ENCODE results near the gene GPC5. TPM values are rescaled to one million over a fixed set of nuclear protein-coding genes. Genes with fewer than 3 reads are reported as not detected.

Gene GPC5
- total RNA-seq, 1 donor from 2014 or later, result 0.24 TPM

GRCh38 chr13:92572190-92572589 lies 1173.8 kb downstream of the GPC5 start:
- Mint-ChIP-seq H3K9me3 (no peaks in the 10 kb centered on the region), H3K27ac (no peak overlapping the region), H3K27me3 (no peaks in the 10 kb centered on the region), H3K4me1 (no peaks in the 10 kb centered on the region), H3K36me3 (ENCODE audit: low read depth) (no peaks in the 10 kb centered on the region), H3K4me3 (no peak overlapping the region)
- TF ChIP-seq CTCF (IDR thresholded peaks at IDR 0.05), result no peak
- CTCF ChIA-PET, result no interaction called here
- no peak for ATAC-seq (ENCODE audit: low read depth)
- POLR2A ChIA-PET, result no interaction called here
- intact Hi-C loops (cut with micrococcal nuclease), result no loop called here
- no peak for DNase-seq

- intact Hi-C loops (cut with micrococcal nuclease), result no loop called here
- CTCF ChIA-PET, result no interaction called here
- Mint-ChIP-seq H3K27me3 (no peaks in the 10 kb centered on the region), H3K9me3 (peaks cover 5% of the 10 kb centered on the region), H3K4me1 (no peaks in the 10 kb centered on the region), H3K27ac (no peak overlapping the region), H3K4me3 (no peak overlapping the region), H3K36me3 (ENCODE audit: low read depth) (no peaks in the 10 kb centered on the region)
- POLR2A ChIA-PET, result no interaction called here
- no peak for TF ChIP-seq CTCF (IDR thresholded peaks at IDR 0.05)
- DNase-seq (no peak), ATAC-seq (ENCODE audit: low read depth) (no peak)
These were observed 1175.1 kb downstream of the GPC5 start for GRCh38 chr13:92573467-92574057.

- DNase-seq (no peak), ATAC-seq (ENCODE audit: low read depth) (no peak)
- Mint-ChIP-seq H3K4me1 (no peaks in the 10 kb centered on the region), H3K4me3 (no peak overlapping the region), H3K27ac (no peak overlapping the region), H3K9me3 (peaks cover 9% of the 10 kb centered on the region), H3K27me3 (no peaks in the 10 kb centered on the region), H3K36me3 (ENCODE audit: low read depth) (no peaks in the 10 kb centered on the region)
- intact Hi-C loops (cut with micrococcal nuclease), result no loop called here
- ChIA-PET POLR2A (no interaction called here), CTCF (no interaction called here)
- TF ChIP-seq CTCF (IDR thresholded peaks at IDR 0.05), result no peak
These were observed 1176.1 kb downstream of the GPC5 start for GRCh38 chr13:92574499-92574898.

- Mint-ChIP-seq H3K27ac (no peak overlapping the region), H3K36me3 (ENCODE audit: low read depth) (no peaks in the 10 kb centered on the region), H3K4me1 (no peaks in the 10 kb centered on the region), H3K4me3 (no peak overlapping the region), H3K27me3 (no peaks in the 10 kb centered on the region), H3K9me3 (peaks cover 12% of the 10 kb centered on the region)
- ChIA-PET CTCF (no interaction called here), POLR2A (no interaction called here)
- intact Hi-C loops (cut with micrococcal nuclease), result no loop called here
- ATAC-seq (ENCODE audit: low read depth), result no peak
- TF ChIP-seq CTCF (IDR thresholded peaks at IDR 0.05), result no peak
- DNase-seq, result no peak
These were observed 1177.4 kb downstream of the GPC5 start for GRCh38 chr13:92575777-92576176.

- Mint-ChIP-seq H3K4me1 (no peaks in the 10 kb centered on the region), H3K9me3 (peaks cover 19% of the 10 kb centered on the region), H3K36me3 (ENCODE audit: low read depth) (no peaks in the 10 kb centered on the region), H3K4me3 (no peak overlapping the region), H3K27me3 (no peaks in the 10 kb centered on the region), H3K27ac (no peak overlapping the region)
- intact Hi-C loops (cut with micrococcal nuclease), result no loop called here
- CTCF ChIA-PET, result no interaction called here
- POLR2A ChIA-PET, result no interaction called here
- ATAC-seq (ENCODE audit: low read depth) (no peak), DNase-seq (no peak)
- TF ChIP-seq CTCF (IDR thresholded peaks at IDR 0.05), result no peak
These were observed 1179.9 kb downstream of the GPC5 start for GRCh38 chr13:92578358-92578757.
